ENCODE measurements around the gene ACOXL. TPM values are rescaled to one million over a fixed set of nuclear protein-coding genes. Genes with fewer than 3 reads are reported as not detected.

ACOXL gene
- total and polyA plus RNA-seq, 8 donors: 4.7 to 30.3 (median 8.3) TPM

DNA sequence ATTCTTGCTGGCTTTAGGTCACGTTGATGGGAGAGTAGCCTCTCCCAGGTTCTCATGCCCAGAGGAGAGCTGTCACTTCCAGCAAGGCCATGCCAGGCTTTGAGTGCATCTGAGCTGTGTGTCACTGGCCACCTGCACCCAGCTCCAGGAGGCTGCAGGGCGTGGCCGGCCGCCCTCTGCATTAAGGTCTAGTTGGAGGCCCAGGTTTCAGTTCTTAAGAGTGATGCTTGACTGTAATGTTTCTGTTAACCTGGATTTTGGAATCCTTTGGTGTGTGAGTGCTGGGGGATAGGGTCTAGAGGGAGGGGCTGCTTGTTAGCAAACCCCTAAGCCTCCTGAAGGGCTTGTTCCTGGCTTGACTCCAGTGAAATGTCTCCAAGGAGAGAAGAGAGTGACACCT lies 140.1 kb downstream of the ACOXL start:
- intact Hi-C loops (cut with DNase I): no loop called here
- Histone ChIP-seq H3K27ac (no peak overlapping the region), H3K4me3 (no peak overlapping the region), H3K27me3 (no peaks in the 10 kb centered on the region), H3K36me3 (no peaks in the 10 kb centered on the region), H3K4me1 (peaks cover 0 to 12% of the 10 kb centered on the region in 2 donors), H3K9me3 (no peaks in the 10 kb centered on the region)
- no peak for TF ChIP-seq CTCF (IDR thresholded peaks at IDR 0.05)
- DNase-seq (no peak), ATAC-seq (no peak)

- H3K27ac ChIP-seq: no peak overlapping the region
- H3K4me1 ChIP-seq: peaks cover 0 to 12% of the 10 kb centered on the region in 2 donors
- H3K4me3 ChIP-seq: no peak overlapping the region
- TF ChIP-seq CTCF (IDR thresholded peaks at IDR 0.05): no peak
- no peaks in the 10 kb centered on the region for H3K9me3 ChIP-seq
- no peaks in the 10 kb centered on the region for H3K36me3 ChIP-seq
- H3K27me3 ChIP-seq: no peaks in the 10 kb centered on the region
- DNase-seq (no peak), ATAC-seq (no peak)
- intact Hi-C loops (cut with DNase I): no loop called here
Measured at GRCh38 chr2:110873056-110873502, 140.7 kb downstream of the ACOXL start.

- peaks cover 0 to 12% of the 10 kb centered on the region in 2 donors for H3K4me1 ChIP-seq
- H3K36me3 ChIP-seq: no peaks in the 10 kb centered on the region
- intact Hi-C loops (cut with DNase I): no loop called here
- DNase-seq: peak in 1 of 4 donors; percentile 52
- H3K9me3 ChIP-seq: no peaks in the 10 kb centered on the region
- H3K4me3 ChIP-seq: no peak overlapping the region
- TF ChIP-seq CTCF (IDR thresholded peaks at IDR 0.05): no peak
- H3K27ac ChIP-seq: no peak overlapping the region
- H3K27me3 ChIP-seq: no peaks in the 10 kb centered on the region
- ATAC-seq: no peak
Measured at GRCh38 chr2:110873597-110874452, 141.5 kb downstream of the ACOXL start.

- Histone ChIP-seq H3K27me3 (no peaks in the 10 kb centered on the region), H3K4me3 (no peak overlapping the region), H3K36me3 (no peaks in the 10 kb centered on the region), H3K4me1 (peaks cover 0 to 12% of the 10 kb centered on the region in 2 donors), H3K9me3 (no peaks in the 10 kb centered on the region), H3K27ac (no peak overlapping the region)
- no peak for TF ChIP-seq CTCF (IDR thresholded peaks at IDR 0.05)
- ATAC-seq (peak; percentile 74), DNase-seq (peak in 3 of 4 donors; percentile 47 to 72 (median 50))
- intact Hi-C loops (cut with DNase I): no loop called here
Measured at GRCh38 chr2:110874453-110875383, 142.3 kb downstream of the ACOXL start.

- no peak for DNase-seq
- intact Hi-C loops (cut with DNase I): no loop called here
- H3K36me3 ChIP-seq: no peaks in the 10 kb centered on the region
- TF ChIP-seq CTCF (IDR thresholded peaks at IDR 0.05): no peak
- H3K9me3 ChIP-seq: no peaks in the 10 kb centered on the region
- no peak for ATAC-seq
- H3K4me1 ChIP-seq: peaks cover 0 to 12% of the 10 kb centered on the region in 2 donors
- H3K27me3 ChIP-seq: no peaks in the 10 kb centered on the region
- no peak overlapping the region for H3K4me3 ChIP-seq
- H3K27ac ChIP-seq: no peak overlapping the region
Measured at GRCh38 chr2:110875384-110875725, 143.0 kb downstream of the ACOXL start.

All from left lung (tissue), 10 donors.